ENCODE data around the gene EIF2S1.
"Not testable (repeated sequence)": the region's sequence is repeated elsewhere in the genome, so short reads cannot be mapped to it uniquely, and the experiment has no call there.

Gene EIF2S1

DNA sequence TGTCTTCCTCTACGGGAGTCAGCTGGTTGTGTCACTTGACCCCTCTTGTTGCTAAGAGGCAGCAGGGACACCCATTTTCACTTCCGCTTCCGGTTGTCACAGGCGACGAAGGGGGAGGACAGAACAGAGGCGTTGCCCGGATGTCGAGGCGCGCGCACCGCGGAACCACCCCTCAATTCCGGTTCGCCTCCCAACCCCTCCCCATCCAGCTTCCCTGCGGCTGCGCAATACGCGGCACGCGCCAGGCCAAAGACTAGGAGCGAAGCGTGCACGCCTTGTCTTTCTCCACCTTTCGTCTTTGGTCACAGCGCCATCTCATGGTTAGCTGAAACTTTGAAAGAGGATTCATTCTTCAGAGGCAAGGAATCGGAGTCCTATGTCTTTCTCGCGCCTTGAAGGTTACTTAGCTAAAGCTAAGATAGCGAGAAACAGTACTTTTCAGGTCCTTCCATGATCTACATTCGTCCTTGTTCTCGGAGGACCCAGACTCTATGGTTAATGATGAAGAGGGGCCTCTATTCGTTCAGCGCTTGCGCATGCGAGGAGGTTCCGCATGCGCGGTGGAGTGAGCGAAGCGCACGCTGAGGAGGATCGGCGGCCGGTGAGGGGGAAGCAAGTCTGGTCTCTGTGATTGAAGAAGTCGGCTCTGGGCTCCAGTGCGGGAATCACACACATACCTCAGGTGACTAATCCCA lies at the start of gene EIF2S1, which contains the start of gene ATP6V1D:
TSS of gene EIF2S1 (plus strand) at position 554 of the 695 bp plus-strand sequence. CDS start 4,440 bp downstream, outside the sequence.
TSS of gene ATP6V1D (minus strand) at position 30 of the 695 bp plus-strand sequence. CDS start 106 bp downstream, outside the sequence.
- FAIRE-seq: peak; percentile 100

GRCh38 chr14:67311868-67312267 lies 48.3 kb upstream of the EIF2S1 start:
- peak; percentile 98 for FAIRE-seq
- DNase-seq (ENCODE audit: insufficient read length, low spot score): no peak

More for the DNA sequence above, at the start of gene EIF2S1, which contains the start of gene ATP6V1D:
- peak; percentile 100 for DNase-seq (ENCODE audit: insufficient read length, low spot score)

DNA sequence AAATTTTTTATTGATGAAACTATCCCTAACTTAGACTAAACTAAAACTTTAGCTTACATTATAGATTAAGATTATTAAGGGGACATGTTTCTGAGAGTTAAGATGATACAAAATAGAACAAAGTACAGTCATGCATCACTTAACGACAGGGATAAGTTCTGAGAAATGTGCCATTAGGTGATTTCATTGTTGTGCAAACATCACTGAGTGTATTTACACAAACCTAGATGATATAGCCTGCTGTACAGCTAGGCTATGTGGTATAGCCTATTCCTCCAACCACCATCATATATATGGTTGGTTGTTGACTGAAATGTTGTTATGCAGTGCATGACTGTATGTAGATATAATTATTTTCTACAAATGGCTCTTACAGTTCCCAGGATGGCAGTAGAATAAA lies 47.0 kb upstream of the EIF2S1 start:
- DNase-seq (ENCODE audit: insufficient read length, low spot score): no peak
- FAIRE-seq: peak; percentile 98

DNA sequence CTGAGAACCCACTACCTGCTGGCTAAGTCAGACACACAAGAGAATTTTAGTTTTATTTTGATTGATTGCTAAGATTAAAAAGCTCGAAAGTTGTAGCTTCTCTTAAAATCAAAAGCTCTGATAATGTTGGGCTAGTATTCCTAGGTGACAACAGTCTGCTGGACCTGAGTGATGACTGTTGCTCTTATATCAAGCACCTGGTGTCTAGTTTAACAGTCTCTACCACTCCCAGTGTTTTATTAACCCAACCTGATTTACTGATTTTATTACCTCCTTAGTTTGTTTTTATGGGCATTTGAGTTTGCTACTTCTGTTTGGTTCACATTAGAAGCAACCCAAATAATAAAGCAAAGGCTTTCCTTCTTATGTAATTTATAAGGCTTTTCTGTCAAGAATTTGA lies 42.3 kb upstream of the EIF2S1 start:
- FAIRE-seq (no peak), DNase-seq (ENCODE audit: insufficient read length, low spot score) (no peak)

- FAIRE-seq (peak; percentile 99), DNase-seq (ENCODE audit: insufficient read length, low spot score) (peak; percentile 97)
Observed at GRCh38 chr14:67319142-67319541, 41.0 kb upstream of the EIF2S1 start.

GRCh38 chr14:67329666-67330065 lies 30.5 kb upstream of the EIF2S1 start:
- not testable (repeated sequence) for DNase-seq (ENCODE audit: insufficient read length, low spot score); FAIRE-seq

DNA sequence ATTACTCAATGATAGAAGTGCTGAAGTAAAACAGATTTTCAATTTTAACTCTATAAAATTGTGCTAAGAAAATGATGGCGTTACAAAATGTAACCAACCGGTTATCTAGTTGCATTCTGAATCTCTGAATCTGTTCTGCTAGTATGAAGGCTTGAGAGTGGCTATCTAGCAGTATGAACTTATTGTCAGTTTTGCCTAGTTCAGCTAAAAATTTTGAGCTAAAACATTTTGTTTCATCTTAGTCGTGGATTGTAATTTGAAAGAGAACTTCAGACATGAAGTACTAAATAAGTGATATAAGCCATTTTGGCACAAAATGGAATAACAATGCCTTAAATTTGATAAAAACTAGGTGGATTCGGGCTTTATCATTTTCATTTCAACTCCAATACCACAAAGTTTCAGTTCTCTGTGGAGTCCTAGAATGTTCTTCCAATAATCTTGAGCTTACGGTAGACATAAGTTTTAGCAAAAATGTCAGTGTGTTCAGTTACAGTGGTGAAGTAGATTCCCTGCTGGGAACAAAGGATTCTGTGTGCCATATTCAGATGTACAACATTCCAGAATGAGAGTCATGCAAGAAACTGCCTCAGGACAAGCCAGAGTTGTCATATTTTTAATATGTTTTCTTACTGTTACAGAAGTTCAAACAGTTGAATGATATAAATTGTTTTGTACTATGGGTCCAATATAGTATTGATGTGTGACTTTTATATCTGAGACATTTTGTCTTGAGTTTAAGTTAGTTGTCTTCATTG lies 28.6 kb upstream of the EIF2S1 start:
- FAIRE-seq (peak; percentile 52), DNase-seq (ENCODE audit: insufficient read length, low spot score) (no peak)

- no peak for DNase-seq (ENCODE audit: insufficient read length, low spot score)
Observed at GRCh38 chr14:67332468-67332867, 27.7 kb upstream of the EIF2S1 start.

DNA sequence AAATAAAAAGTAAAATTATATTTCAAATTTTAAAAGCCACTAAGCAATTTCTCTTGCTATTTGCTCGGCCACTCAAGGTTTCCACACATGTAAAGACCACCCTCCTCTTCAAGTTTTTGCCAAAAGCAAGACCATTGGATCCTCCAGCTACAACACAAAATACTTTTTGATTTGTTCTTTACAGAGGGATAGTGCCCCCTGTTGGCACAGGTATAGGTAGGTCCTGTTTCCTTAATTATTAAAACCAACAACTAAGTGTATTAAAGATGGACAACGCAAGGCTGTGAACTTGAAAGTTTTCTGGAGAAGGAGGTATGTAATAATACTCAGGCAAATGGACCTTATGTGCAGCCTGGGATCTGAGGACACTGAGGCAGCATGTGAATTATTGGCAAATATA lies 24.3 kb upstream of the EIF2S1 start:
- FAIRE-seq: peak; percentile 91
- DNase-seq (ENCODE audit: insufficient read length, low spot score): no peak

More at GRCh38 chr14:67332468-67332867, 27.7 kb upstream of the EIF2S1 start:
- no peak for FAIRE-seq

- not testable (repeated sequence) for DNase-seq (ENCODE audit: insufficient read length, low spot score); FAIRE-seq
Observed at GRCh38 chr14:67341231-67341630, 18.9 kb upstream of the EIF2S1 start.

GRCh38 chr14:67343601-67344230 lies 16.4 kb upstream of the EIF2S1 start:
- no peak for DNase-seq (ENCODE audit: insufficient read length, low spot score)
- FAIRE-seq: peak; percentile 86

- no peak for FAIRE-seq
- DNase-seq (ENCODE audit: insufficient read length, low spot score): no peak
Observed at GRCh38 chr14:67345583-67345982, 14.5 kb upstream of the EIF2S1 start.

GRCh38 chr14:67352055-67352454 lies 8.1 kb upstream of the EIF2S1 start:
- DNase-seq (ENCODE audit: insufficient read length, low spot score) (no peak), FAIRE-seq (peak; percentile 4)

DNA sequence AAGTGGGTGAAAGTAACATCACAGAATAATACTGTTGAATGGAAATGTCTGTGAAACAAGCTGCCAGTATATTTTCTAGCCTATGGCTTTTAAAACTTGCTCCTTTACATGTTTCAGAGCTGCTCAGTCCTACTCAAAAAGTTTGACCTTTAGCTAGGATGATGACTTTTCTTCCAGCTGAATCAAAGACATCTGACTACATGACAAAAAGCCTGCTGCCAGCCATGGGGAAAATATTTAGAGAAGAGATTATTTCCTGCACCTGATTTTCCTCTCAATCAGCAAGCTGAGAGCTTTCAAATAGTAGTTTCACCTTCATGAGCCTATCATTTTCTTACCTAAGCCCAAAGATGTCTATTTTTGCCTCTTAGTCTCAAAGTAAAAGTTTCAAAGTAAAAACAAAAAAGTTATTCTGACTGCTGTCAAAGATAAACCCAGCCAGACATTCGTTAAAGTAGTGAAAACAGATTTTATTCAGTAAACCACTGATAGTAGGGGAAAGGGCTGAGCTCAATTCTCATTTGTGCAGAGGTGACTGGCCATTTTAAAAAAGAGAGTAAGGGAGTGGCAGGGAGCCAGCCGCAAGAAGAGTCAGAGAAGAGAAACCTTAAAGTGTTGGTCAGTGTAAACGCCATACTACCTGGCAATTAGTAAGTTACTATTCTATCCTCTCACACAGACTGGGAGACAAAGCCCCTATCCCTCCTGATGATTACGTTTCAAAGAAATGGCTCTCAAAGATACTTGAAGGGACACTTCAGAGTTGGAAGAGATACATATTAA lies 2.8 kb upstream of the EIF2S1 start:
- peak; percentile 82 for FAIRE-seq
- DNase-seq (ENCODE audit: insufficient read length, low spot score): no peak

DNA sequence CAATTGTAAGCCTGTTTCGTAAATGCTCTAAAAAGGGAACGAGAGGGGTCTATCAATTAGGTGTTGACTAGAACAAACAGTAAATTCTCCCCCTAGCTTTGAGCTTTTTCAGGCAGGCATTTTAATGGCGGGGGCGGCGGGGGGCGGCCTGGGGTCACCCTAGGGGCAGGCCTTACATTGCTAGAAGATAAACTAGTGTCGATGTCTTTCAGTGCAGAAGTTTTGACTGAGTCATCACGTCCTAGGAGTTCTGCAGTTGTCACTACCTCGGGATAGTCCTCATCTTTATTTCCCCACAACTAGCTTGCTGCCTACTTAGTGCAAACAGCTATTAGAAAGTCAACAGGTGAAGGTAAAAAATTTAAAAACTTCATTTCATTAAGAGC lies 2.2 kb upstream of the EIF2S1 start:
- DNase-seq (ENCODE audit: insufficient read length, low spot score): peak; percentile 47
- FAIRE-seq: peak; percentile 79

DNA sequence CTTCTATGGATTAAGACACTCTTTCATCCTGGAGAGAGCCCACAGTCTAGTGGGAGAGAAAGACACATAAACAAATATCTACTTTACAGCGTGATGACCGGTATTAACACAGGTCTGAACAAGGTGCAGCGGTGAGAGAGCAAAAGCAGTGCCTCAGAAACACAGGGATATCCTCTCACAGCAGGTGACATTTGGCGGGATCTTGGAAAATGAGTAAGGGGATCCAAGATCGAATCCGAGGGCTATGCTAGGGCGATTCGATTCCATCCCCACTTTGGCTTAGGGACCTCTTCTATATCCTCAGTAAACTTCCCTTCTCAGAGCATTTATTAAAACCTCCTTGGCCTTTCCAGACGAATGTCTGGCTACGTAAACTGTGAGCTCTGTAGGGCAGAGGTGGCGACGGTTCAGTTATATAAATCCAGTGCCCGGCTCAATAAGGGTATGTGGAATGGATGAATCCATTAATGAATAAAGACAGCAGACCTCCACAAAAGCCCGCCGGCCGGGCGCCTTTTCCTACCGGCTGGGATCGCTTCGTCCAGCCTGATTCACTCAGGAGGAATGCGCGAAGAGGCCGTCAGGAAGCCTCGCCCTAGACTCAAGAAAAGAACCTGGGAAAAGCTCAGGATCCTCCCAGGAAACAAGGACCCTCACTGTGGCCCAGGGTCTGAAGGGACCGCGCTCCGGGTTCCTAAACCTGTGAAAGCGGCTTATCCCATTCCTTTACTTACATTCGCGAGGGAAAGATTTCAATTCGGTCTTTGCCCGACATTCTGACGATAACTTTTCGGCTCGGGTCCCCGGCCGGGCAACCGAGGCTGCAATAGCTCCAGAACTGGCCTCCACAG lies 979 bp upstream of the EIF2S1 start:
- DNase-seq (ENCODE audit: insufficient read length, low spot score) (peak; percentile 64), FAIRE-seq (peak; percentile 69)

- no peak for DNase-seq (ENCODE audit: insufficient read length, low spot score)
- FAIRE-seq: no peak
Observed at GRCh38 chr14:67360470-67361206, 510 bp downstream of the EIF2S1 start.

DNA sequence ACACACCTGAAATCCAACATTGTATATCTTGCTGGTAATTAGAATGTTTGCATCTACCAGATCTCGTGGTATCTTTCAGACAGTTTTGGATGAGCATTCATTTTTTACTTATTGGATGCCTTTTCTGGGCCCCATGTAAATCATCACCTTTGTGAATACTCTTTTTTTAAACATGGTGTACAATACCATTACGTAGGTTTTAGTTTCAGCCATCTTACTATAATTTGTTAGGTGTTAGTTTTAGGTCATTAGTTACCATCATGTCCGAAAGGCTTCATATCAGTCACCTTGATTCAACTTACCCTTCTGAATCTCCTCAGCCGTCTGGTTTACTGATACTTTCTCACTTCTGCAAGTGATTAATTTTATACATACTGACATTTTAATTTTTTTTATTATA lies 5.3 kb downstream of the EIF2S1 start:
- FAIRE-seq: peak; percentile 77
- no peak for DNase-seq (ENCODE audit: insufficient read length, low spot score)

- DNase-seq (ENCODE audit: insufficient read length, low spot score) (no peak), FAIRE-seq (peak; percentile 95)
Observed at GRCh38 chr14:67370830-67371229, 10.7 kb downstream of the EIF2S1 start.

Measured in HTR-8/SVneo (cell line).